Ramos (cell line): ENCODE results near the gene ACYP1.
"Not testable (repeated sequence)": the region's sequence is repeated elsewhere in the genome, so short reads cannot be mapped to it uniquely, and the experiment has no call there.

ENCODE experiments used
- in situ Hi-C: fragments of 300-500 bp; cut with MboI; formaldehyde crosslinking; loops from one replicate; pipeline ENCODE4 v1.14.3; 2022; ENCODE audit warnings: low sequenced_read_pairs; ENCODE audit not compliant: unreplicated experiment

The ACYP1 gene

DNA sequence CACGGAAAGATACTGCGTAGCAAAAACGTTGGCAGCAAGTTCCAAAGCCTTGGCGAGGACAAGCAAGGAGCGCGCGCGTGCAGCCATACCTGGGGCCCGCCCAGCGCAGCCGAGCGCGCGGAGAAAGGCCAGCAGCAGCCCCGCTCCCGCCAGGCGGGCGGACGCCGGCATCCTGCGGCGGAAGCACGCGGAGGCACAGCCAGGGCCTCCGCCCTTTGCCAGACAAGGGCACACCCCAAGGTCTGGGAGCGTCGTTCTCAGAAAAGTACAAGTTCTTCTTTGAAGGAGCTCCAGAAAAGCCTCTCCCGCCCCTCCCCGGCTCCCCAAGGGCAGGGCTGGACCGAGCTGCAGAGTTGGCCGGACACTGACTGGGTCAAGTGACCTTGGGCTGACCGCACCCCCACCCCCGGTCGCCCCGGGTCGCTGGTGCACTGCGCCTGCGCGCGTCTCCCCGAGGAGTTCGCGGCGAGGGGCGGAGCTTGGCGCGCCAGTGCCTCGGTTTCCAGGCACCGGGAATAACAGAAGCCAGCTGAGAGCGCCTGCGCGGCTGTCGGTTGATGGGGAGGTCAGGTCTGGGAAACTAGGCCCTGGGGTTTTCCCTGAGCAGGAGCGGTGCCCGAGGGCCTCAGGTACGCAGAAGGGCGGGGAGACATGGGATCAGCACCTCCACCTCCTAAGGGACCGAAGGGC is 5.4 kb upstream of the ACYP1 start, which contains the start of gene ZC2HC1C:
Gene ZC2HC1C (plus strand): TSS at position 521 of the 690 bp plus-strand sequence. CDS start 933 bp downstream, outside the sequence.
- in situ Hi-C loops = no loop called here

GRCh38 chr14:75068294-75069120 is 4.7 kb upstream of the ACYP1 start:
- in situ Hi-C loops = no loop called here

GRCh38 chr14:75067765-75068164 is 3.9 kb upstream of the ACYP1 start:
- in situ Hi-C loops = not testable (repeated sequence)

DNA sequence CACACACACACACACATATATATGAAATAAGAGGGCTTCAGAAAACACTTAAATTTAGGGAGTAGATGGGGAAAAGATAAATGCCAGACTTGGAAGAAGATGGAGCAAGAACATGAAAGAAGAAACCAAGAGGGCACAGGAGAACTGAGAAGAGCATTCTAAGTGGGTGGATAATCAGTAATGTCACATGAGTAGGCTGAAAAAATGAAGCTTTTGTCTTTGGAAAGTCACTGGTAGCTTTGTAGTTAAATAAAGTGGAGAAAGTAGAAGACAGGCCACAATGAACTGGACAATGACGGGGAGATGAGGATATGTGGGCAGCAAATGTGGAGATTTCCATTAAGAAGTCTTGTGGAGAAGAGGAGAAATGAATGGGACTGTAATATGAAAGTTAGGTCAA is 3.4 kb upstream of the ACYP1 start:
- in situ Hi-C loops = no loop called here

- in situ Hi-C loops = no loop called here
Measured at GRCh38 chr14:75066691-75067090, 2.9 kb upstream of the ACYP1 start.

DNA sequence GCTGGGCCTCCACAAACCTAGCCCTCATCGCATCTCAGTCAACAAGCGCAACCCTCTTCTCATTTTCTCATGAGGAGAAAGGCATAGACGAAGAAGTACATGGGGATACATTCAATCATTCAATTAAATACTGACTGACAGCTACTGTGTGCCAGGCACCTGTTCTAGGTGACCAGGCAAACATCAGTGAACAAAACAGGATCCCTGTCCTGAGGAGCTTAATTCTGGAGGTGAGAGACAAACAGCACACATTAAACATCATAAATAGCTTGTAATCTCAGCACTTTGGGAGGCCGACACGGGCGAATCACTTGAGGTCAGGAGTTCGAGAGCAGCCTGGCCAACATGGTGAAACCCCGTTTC is 362 bp upstream of the ACYP1 start:
- in situ Hi-C loops = no loop called here

DNA sequence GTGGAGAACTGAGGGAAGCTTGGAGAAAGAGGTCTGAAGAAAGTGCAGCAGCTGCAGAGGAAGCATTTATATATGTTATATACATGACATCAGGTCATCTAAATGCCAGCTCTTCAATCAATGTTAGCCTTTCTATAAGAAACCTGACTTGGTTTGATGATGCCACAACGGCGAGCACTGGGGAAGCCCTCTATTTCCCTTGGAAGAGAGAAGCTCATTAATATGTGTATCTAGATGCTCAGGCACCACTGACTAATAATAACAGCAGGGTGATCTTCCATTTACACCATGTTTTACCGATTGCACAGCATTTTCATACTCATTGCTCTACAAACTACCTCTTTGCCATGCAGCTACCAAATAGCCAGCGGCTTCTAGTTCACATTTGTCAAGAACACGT is 811 bp downstream of the ACYP1 start:
- in situ Hi-C loops = no loop called here

GRCh38 chr14:75060420-75060819 is 3.4 kb downstream of the ACYP1 start:
- in situ Hi-C loops = no loop called here

DNA sequence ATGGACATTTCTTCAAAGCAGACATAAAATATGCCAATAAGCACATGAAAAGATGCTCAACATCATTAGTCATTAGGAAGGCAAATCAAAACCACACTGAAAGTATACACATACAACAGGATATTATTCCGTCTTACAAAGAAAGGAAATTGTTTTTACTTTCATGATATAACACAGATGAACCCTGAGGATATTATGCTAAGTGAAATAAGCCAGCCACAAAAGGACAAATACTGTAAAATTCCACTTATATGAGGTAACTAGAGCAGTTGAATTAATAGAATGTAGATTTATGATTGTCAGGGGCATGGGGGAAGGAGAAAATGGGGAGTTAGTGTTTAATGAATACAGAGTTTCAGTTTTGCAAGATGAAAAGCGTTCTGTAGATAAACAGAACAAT is 4.2 kb downstream of the ACYP1 start:
- in situ Hi-C loops = no loop called here

GRCh38 chr14:75054421-75054820 is 9.4 kb downstream of the ACYP1 start:
- in situ Hi-C loops = no loop called here

- in situ Hi-C loops = no loop called here
Measured at GRCh38 chr14:75053396-75054291, 10.2 kb downstream of the ACYP1 start.

GRCh38 chr14:75051556-75051899 is 12.3 kb downstream of the ACYP1 start:
- in situ Hi-C loops = no loop called here

- in situ Hi-C loops = no loop called here
Measured at GRCh38 chr14:75050852-75051555, 12.8 kb downstream of the ACYP1 start, which contains the start of gene MLH3. MLH3 (minus strand) TSS chr14:75051467; CDS start chr14:75049655, 1,812 bp downstream.

GRCh38 chr14:75049731-75050201 is 14.1 kb downstream of the ACYP1 start:
- in situ Hi-C loops = no loop called here

GRCh38 chr14:75049136-75049535 is 14.7 kb downstream of the ACYP1 start:
- in situ Hi-C loops = no loop called here

- in situ Hi-C loops = no loop called here
Measured at GRCh38 chr14:75048101-75048500, 15.7 kb downstream of the ACYP1 start.

- in situ Hi-C loops = no loop called here
Measured at GRCh38 chr14:75047506-75047905, 16.3 kb downstream of the ACYP1 start.

DNA sequence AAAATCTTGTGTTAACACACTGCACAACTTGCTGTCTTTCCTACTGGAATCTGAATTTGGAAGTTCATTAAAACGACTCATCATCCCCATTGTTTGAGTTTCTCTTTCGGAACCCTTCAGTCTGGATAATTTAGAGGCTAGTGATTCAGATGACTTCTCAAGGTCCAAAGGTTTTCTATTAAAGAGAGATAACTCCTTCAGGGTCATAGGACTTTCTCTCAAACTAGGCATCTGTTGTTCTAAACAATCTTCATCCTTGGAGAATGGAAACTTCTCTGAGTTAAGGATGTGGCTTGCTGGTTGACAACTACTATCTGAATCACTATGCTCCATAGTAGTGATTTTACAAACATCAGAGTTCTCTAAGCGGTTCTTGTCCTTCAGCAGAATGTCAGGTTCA is 16.9 kb downstream of the ACYP1 start:
- in situ Hi-C loops = no loop called here

DNA sequence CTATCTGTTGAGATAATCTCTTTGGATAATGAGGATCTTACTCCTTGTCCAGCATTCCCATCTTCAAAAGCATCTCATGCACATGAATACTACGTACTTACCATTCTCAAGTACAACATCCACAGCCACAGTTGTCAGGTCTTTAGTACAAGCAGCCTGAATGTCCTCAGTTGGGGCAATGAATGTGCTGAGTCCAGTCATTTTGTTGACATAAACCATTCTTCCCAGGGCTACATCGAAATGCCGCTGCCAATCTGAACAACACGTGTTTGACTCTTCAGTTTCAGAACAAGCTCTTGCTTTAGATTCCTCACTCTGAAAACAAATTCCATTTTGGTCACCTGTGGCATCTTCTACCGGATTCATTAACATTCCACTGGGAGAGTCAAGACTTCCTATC is 17.5 kb downstream of the ACYP1 start:
- in situ Hi-C loops = no loop called here

DNA sequence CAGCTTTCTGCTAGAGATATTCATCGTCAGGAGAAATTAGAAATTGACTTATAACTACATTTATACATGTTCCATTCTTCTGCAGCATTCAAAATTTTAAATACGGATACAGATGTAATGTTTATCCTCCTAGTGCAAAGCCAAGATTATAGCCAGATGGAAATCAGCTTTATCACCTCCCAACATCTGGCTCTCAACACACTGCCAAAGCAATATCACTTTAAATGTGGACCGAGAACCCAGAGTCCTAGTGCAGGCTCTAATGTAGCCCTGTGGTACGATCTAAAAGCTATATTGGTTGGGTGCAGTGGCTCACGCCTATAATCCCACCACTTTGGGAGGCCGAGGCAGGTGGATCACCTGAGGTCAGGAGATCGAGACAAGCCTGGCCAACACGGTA is 19.1 kb downstream of the ACYP1 start:
- in situ Hi-C loops = no loop called here
